ES-I3 (cell line): ENCODE results near the gene KCNT2.
"Not testable (repeated sequence)": the region's sequence is repeated elsewhere in the genome, so short reads cannot be mapped to it uniquely, and the experiment has no call there.

Experiments used
- H3K36me3 ChIP-seq: 2 replicates; pipeline ENCODE4 v1.6.1; 2013; ENCODE audit warnings: mild to moderate bottlenecking, low read length, control low read depth, moderate library complexity; ENCODE audit not compliant: insufficient read depth
- H3K4me1 ChIP-seq: 2 replicates; pipeline ENCODE4 v1.6.1; 2013; ENCODE audit warnings: mild to moderate bottlenecking, control low read depth, low read length; ENCODE audit not compliant: insufficient read depth
- H3K9ac ChIP-seq: 2 replicates; pipeline ENCODE4 v1.6.1; 2013; ENCODE audit warnings: low read depth, mild to moderate bottlenecking, low read length, moderate library complexity
- H3K9me3 ChIP-seq: 2 replicates; pipeline ENCODE4 v1.6.1; 2013; ENCODE audit warnings: mild to moderate bottlenecking, low read length, moderate library complexity; ENCODE audit not compliant: control insufficient read depth, insufficient read depth

The KCNT2 gene

GRCh38 chr1:196515904-196516303 lies 92.3 kb downstream of the KCNT2 start:
- Histone ChIP-seq H3K36me3 (no peaks in the 10 kb centered on the region), H3K9me3 (no peaks in the 10 kb centered on the region), H3K4me1 (no peaks in the 10 kb centered on the region), H3K9ac (no peak overlapping the region)

- Histone ChIP-seq H3K9me3 (no peaks in the 10 kb centered on the region), H3K4me1 (no peaks in the 10 kb centered on the region), H3K9ac (no peak overlapping the region), H3K36me3 (no peaks in the 10 kb centered on the region)
Observed at GRCh38 chr1:196513821-196514220, 94.4 kb downstream of the KCNT2 start.

- H3K4me1 ChIP-seq, result no peaks in the 10 kb centered on the region
Observed at GRCh38 chr1:196510451-196510850, 97.8 kb downstream of the KCNT2 start.

GRCh38 chr1:196504224-196504623 lies 104.0 kb downstream of the KCNT2 start:
- H3K9me3 ChIP-seq, H3K4me1 ChIP-seq, H3K9ac ChIP-seq, H3K36me3 ChIP-seq: not testable (repeated sequence)

More at GRCh38 chr1:196510451-196510850, 97.8 kb downstream of the KCNT2 start:
- Histone ChIP-seq H3K9me3 (no peaks in the 10 kb centered on the region), H3K9ac (no peak overlapping the region), H3K36me3 (no peaks in the 10 kb centered on the region)

GRCh38 chr1:196502437-196502836 lies 105.8 kb downstream of the KCNT2 start:
- H3K36me3 ChIP-seq, result no peaks in the 10 kb centered on the region
- no peaks in the 10 kb centered on the region for H3K9me3 ChIP-seq
- no peak overlapping the region for H3K9ac ChIP-seq
- H3K4me1 ChIP-seq, result no peaks in the 10 kb centered on the region

GRCh38 chr1:196501760-196502428 lies 106.3 kb downstream of the KCNT2 start:
- no peak overlapping the region for H3K9ac ChIP-seq
- no peaks in the 10 kb centered on the region for H3K9me3 ChIP-seq
- no peaks in the 10 kb centered on the region for H3K36me3 ChIP-seq
- no peaks in the 10 kb centered on the region for H3K4me1 ChIP-seq

- H3K9ac ChIP-seq, result no peak overlapping the region
Observed at GRCh38 chr1:196497817-196498216, 110.4 kb downstream of the KCNT2 start.

GRCh38 chr1:196494766-196495165 lies 113.5 kb downstream of the KCNT2 start:
- no peak overlapping the region for H3K9ac ChIP-seq

More at GRCh38 chr1:196497817-196498216, 110.4 kb downstream of the KCNT2 start:
- H3K9me3 ChIP-seq, result no peaks in the 10 kb centered on the region
- H3K4me1 ChIP-seq, result no peaks in the 10 kb centered on the region
- H3K36me3 ChIP-seq, result no peaks in the 10 kb centered on the region

GRCh38 chr1:196493881-196494280 lies 114.4 kb downstream of the KCNT2 start:
- no peaks in the 10 kb centered on the region for H3K4me1 ChIP-seq
- H3K9ac ChIP-seq, result no peak overlapping the region
- no peaks in the 10 kb centered on the region for H3K36me3 ChIP-seq
- no peaks in the 10 kb centered on the region for H3K9me3 ChIP-seq

More at GRCh38 chr1:196494766-196495165, 113.5 kb downstream of the KCNT2 start:
- no peaks in the 10 kb centered on the region for H3K9me3 ChIP-seq
- H3K4me1 ChIP-seq, result no peaks in the 10 kb centered on the region
- no peaks in the 10 kb centered on the region for H3K36me3 ChIP-seq

GRCh38 chr1:196488579-196488978 lies 119.7 kb downstream of the KCNT2 start:
- H3K9me3 ChIP-seq, result no peaks in the 10 kb centered on the region
- no peak overlapping the region for H3K9ac ChIP-seq
- no peaks in the 10 kb centered on the region for H3K4me1 ChIP-seq
- H3K36me3 ChIP-seq, result no peaks in the 10 kb centered on the region

- H3K9me3 ChIP-seq, result no peaks in the 10 kb centered on the region
- H3K9ac ChIP-seq, result no peak overlapping the region
- no peaks in the 10 kb centered on the region for H3K4me1 ChIP-seq
- no peaks in the 10 kb centered on the region for H3K36me3 ChIP-seq
Observed at GRCh38 chr1:196486346-196486745, 121.9 kb downstream of the KCNT2 start.

GRCh38 chr1:196481616-196482015 lies 126.6 kb downstream of the KCNT2 start:
- H3K9me3 ChIP-seq, result no peaks in the 10 kb centered on the region
- no peaks in the 10 kb centered on the region for H3K4me1 ChIP-seq
- no peaks in the 10 kb centered on the region for H3K36me3 ChIP-seq
- no peak overlapping the region for H3K9ac ChIP-seq

- H3K9ac ChIP-seq, result no peak overlapping the region
- H3K36me3 ChIP-seq, result no peaks in the 10 kb centered on the region
- H3K4me1 ChIP-seq, result no peaks in the 10 kb centered on the region
- H3K9me3 ChIP-seq, result no peaks in the 10 kb centered on the region
Observed at GRCh38 chr1:196477262-196477661, 131.0 kb downstream of the KCNT2 start.

- H3K9ac ChIP-seq, result no peak overlapping the region
- no peaks in the 10 kb centered on the region; the same call in 1 of the 2 replicates for H3K36me3 ChIP-seq
- no peaks in the 10 kb centered on the region for H3K4me1 ChIP-seq
- H3K9me3 ChIP-seq, result no peaks in the 10 kb centered on the region
Observed at GRCh38 chr1:196467230-196467925, 140.9 kb downstream of the KCNT2 start.

- no peak overlapping the region for H3K9ac ChIP-seq
- no peaks in the 10 kb centered on the region for H3K4me1 ChIP-seq
Observed at GRCh38 chr1:196466654-196467053, 141.6 kb downstream of the KCNT2 start.

More at GRCh38 chr1:196466654-196467053, 141.6 kb downstream of the KCNT2 start:
- Histone ChIP-seq H3K9me3 (no peaks in the 10 kb centered on the region), H3K36me3 (no peaks in the 10 kb centered on the region; the same call in 1 of the 2 replicates)
